Sigmoid colon (tissue), 7 donors: Measurements from ENCODE around the gene AUTS2. TPM values are rescaled to one million over a fixed set of nuclear protein-coding genes. Genes with fewer than 3 reads are reported as not detected.

ENCODE experiments used
- DNase-seq: peaks from one replicate; pipeline ENCODE4 v3.0.0-alpha.2; 2019
- H3K27ac ChIP-seq, 4 donors: fragments of 200-600 bp; sonication (generic); one replicate each; pipeline ENCODE4 v1.5.1; 2016 to 2019; ENCODE audit warnings: mild to moderate bottlenecking in 1 of 4
- H3K27me3 ChIP-seq, 3 donors: fragments of 200-600 bp; sonication (generic); one replicate each; pipeline ENCODE4 v1.5.1; 2019; ENCODE audit warnings: mild to moderate bottlenecking in 1 of 3
- H3K36me3 ChIP-seq, 4 donors: fragments of 200-600 bp; sonication (generic); one replicate each; pipeline ENCODE4 v1.5.1; 2016 to 2019
- H3K4me1 ChIP-seq, 4 donors: fragments of 200-600 bp; sonication (generic); one replicate each; pipeline ENCODE4 v1.5.1; 2017 to 2019
- H3K4me3 ChIP-seq, 4 donors: fragments of 200-600 bp; sonication (generic); one replicate each; pipeline ENCODE4 v1.5.1; 2017 to 2019; ENCODE audit warnings: mild to moderate bottlenecking in 2 of 4, moderate library complexity in 1 of 4
- H3K9me3 ChIP-seq, 4 donors: fragments of 200-600 bp in 3 of 4; sonication (generic) in 3 of 4; one replicate each; pipeline versions ENCODE4 v1.5.1 to v1.6.1; 2013 to 2019
- EP300 ChIP-seq, 4 donors: sonication (generic); formaldehyde crosslinking; IDR thresholded peaks; one replicate each; pipeline ENCODE4 v1.6.1; 2017; ENCODE audit warnings: antibody characterized with exemption in 4 of 4
- POLR2A ChIP-seq, 2 donors: fragments of 450-650 bp; IDR thresholded peaks; one replicate each; pipeline ENCODE4 v1.6.1; 2016; ENCODE audit warnings: antibody characterized with exemption in 2 of 2, mild to moderate bottlenecking in 2 of 2, moderate library complexity in 2 of 2
- POLR2AphosphoS5 ChIP-seq, 4 donors: sonication (generic); formaldehyde crosslinking; IDR thresholded peaks; one replicate each; pipeline ENCODE4 v1.6.1; 2017; ENCODE audit warnings: antibody characterized with exemption in 4 of 4
- WGBS, 2 donors: extraction: QIAGEN DNeasy Blood & Tissue Kit; methylation state at CpG; one replicate each; pipeline ENCODE4 v1.1.7; 2013; 5-methylcytosine and 5-hydroxymethylcytosine counted together
- intact Hi-C: fragments of 100-400 bp; cut with DNase I; formaldehyde crosslinking; loops from one replicate; pipeline ENCODE4 v1.15.1; 2023
- polyA plus RNA-seq, 3 donors: library from polyadenylated mRNA; stranded (reverse); fragments of 200-250 nt; gene quantifications; one replicate each; pipeline ENCODE4 v1.2.3, GENCODE V29; 2013
- total RNA-seq, 4 donors: library from RNA; depleted of rRNA; stranded (reverse); fragments of >200 nt; gene quantifications; one replicate each; pipeline ENCODE4 v1.1.0, GENCODE V29; 2016
- TF ChIP-seq, protein P1 (sequence below), 4 experiments: fragments of 450-650 bp in 3 of 4; fragments of 200-600 bp in 1 of 4; IDR thresholded peaks; one replicate each; pipeline ENCODE4 v1.5.1; 2016 to 2019; ENCODE audit warnings: antibody characterized with exemption in 4 of 4, mild to moderate bottlenecking in 3 of 4, moderate library complexity in 2 of 4
- donor health status: healthy with polysubstance abuse.
- donor health status: Bipolar disorder and iron deficiency.
- donor health status: healthy.

The AUTS2 gene
- total and polyA plus RNA-seq, 7 donors, result 3.6 to 55.7 (median 25.5) TPM

GRCh38 chr7:69661342-69661741, 63.1 kb downstream of the AUTS2 start:
- Histone ChIP-seq H3K27ac (no peak overlapping the region), H3K4me3 (no peak overlapping the region), H3K4me1 (peaks cover 0 to 50% (median 26%) of the 10 kb centered on the region in 4 donors), H3K27me3 (no peaks in the 10 kb centered on the region), H3K9me3 (no peaks in the 10 kb centered on the region), H3K36me3 (no peaks in the 10 kb centered on the region)
- intact Hi-C loops, result no loop called here
- TF ChIP-seq, protein P1, sequence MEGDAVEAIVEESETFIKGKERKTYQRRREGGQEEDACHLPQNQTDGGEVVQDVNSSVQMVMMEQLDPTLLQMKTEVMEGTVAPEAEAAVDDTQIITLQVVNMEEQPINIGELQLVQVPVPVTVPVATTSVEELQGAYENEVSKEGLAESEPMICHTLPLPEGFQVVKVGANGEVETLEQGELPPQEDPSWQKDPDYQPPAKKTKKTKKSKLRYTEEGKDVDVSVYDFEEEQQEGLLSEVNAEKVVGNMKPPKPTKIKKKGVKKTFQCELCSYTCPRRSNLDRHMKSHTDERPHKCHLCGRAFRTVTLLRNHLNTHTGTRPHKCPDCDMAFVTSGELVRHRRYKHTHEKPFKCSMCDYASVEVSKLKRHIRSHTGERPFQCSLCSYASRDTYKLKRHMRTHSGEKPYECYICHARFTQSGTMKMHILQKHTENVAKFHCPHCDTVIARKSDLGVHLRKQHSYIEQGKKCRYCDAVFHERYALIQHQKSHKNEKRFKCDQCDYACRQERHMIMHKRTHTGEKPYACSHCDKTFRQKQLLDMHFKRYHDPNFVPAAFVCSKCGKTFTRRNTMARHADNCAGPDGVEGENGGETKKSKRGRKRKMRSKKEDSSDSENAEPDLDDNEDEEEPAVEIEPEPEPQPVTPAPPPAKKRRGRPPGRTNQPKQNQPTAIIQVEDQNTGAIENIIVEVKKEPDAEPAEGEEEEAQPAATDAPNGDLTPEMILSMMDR (IDR thresholded peaks at IDR 0.05), result no peak
- TF ChIP-seq POLR2A (IDR thresholded peaks at IDR 0.05), result no peak
- no peak for TF ChIP-seq EP300 (IDR thresholded peaks at IDR 0.05)
- no peak for TF ChIP-seq POLR2AphosphoS5 (IDR thresholded peaks at IDR 0.05)
- DNase-seq, result no peak
- 68 to 86% methylated on average over 3 of the region's 3 CpGs for WGBS, 2 donors

DNA sequence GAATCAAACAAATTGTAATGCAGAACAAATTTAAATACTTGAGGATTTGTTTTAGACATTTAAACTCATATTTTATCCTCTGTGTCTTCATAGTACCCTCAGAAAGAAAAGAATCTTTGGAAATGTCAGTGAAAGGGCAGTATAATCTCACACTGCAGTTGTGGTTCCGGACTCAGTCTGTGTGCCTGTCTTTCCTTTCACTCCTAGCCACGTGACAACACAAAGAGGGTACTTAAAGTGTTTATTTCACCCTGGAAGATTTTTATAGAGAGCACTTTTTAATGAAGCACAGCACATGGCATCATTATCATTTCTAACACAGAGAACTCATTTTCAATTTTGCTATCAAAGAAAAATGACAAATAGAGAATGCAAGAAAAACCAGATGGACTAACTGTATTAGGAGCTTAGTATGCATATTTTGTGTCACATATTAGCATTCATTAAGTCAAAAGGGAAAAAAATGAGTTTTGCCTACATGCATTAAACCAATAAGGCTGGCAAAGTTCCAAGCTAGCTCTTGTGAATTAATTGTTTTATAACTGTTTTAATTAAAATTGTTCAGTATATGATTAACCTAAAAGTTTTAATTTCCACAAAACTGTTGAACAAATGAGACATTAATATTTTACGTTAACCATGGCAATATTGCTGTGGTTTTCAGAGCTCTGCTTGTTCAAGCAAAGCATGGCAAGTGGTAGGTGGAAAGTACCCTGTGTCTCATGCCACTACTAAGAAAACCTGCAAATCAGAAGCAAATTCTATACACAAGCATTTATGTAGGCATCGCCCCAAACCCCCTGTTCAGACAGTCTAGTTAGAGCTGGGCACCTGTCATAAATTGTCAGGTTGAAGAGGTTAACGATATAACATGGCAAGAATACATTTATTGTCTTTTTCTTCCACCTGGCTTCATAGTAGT, 65.9 kb downstream of the AUTS2 start:
- DNase-seq, result no peak
- H3K4me1 ChIP-seq, result peaks cover 0 to 36% (median 16%) of the 10 kb centered on the region in 4 donors
- intact Hi-C loops, result no loop called here
- WGBS, 2 donors, result 71 to 73% methylated on average over 5 of the region's 5 CpGs
- no peaks in the 10 kb centered on the region for H3K9me3 ChIP-seq
- H3K4me3 ChIP-seq, result no peak overlapping the region
- no peaks in the 10 kb centered on the region for H3K36me3 ChIP-seq
- H3K27me3 ChIP-seq, result no peaks in the 10 kb centered on the region
- H3K27ac ChIP-seq, result no peak overlapping the region
- TF ChIP-seq POLR2A (IDR thresholded peaks at IDR 0.05) (no peak), EP300 (IDR thresholded peaks at IDR 0.05) (no peak), POLR2AphosphoS5 (IDR thresholded peaks at IDR 0.05) (no peak)
- TF ChIP-seq, protein P1 (IDR thresholded peaks at IDR 0.05), result no peak

GRCh38 chr7:69665369-69665768, 67.1 kb downstream of the AUTS2 start:
- H3K9me3 ChIP-seq, result no peaks in the 10 kb centered on the region
- H3K4me3 ChIP-seq, result no peak overlapping the region
- H3K36me3 ChIP-seq, result no peaks in the 10 kb centered on the region
- H3K27me3 ChIP-seq, result no peaks in the 10 kb centered on the region
- 63 to 77% methylated on average over 2 of the region's 2 CpGs for WGBS, 2 donors
- TF ChIP-seq EP300 (IDR thresholded peaks at IDR 0.05) (no peak), POLR2A (IDR thresholded peaks at IDR 0.05) (no peak), POLR2AphosphoS5 (IDR thresholded peaks at IDR 0.05) (no peak)
- TF ChIP-seq, protein P1 (IDR thresholded peaks at IDR 0.05), result no peak
- no peak overlapping the region for H3K27ac ChIP-seq
- no peak for DNase-seq
- intact Hi-C loops, result no loop called here
- peaks cover 0 to 38% (median 12%) of the 10 kb centered on the region in 4 donors for H3K4me1 ChIP-seq

DNA sequence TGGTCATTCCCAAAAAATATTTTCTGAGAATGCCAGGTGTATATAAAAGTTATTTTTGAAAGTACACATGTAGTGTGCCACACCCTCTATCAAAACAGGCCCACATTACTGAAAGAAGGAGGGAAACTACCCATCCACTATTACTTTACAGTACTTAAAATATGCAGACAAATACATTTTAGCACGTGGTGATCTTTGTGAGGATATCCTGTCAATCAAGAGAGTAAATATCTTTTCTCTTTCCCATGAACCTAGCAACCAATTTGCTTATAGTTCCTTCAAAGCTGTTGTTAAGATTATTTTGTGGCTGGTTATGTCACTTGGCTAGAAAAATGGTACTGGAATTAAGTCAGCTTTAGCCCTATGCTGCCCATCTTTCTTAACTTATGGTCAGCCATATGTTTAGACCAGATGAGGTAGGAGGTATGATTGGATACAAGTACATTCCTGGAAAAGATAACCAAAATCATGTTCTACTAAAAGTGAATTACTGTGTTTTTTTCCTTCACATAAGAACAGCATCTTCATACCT, 70.1 kb downstream of the AUTS2 start:
- WGBS, 2 donors, result 6 to 15% methylated on average over 1 of the region's 1 CpG
- TF ChIP-seq, protein P1 (IDR thresholded peaks at IDR 0.05), result no peak
- TF ChIP-seq POLR2A (IDR thresholded peaks at IDR 0.05) (no peak), POLR2AphosphoS5 (IDR thresholded peaks at IDR 0.05) (no peak), EP300 (IDR thresholded peaks at IDR 0.05) (no peak)
- no peak overlapping the region for H3K4me3 ChIP-seq
- H3K4me1 ChIP-seq, result peaks cover 0 to 36% (median 22%) of the 10 kb centered on the region in 4 donors
- no peaks in the 10 kb centered on the region for H3K27me3 ChIP-seq
- H3K27ac ChIP-seq, result no peak overlapping the region
- no peaks in the 10 kb centered on the region for H3K36me3 ChIP-seq
- DNase-seq, result no peak
- no peaks in the 10 kb centered on the region for H3K9me3 ChIP-seq
- intact Hi-C loops, result no loop called here
